Muscle of leg (tissue), 11 donors: Measurements from ENCODE around the gene WWP2. TPM values are rescaled to one million over a fixed set of nuclear protein-coding genes. Genes with fewer than 3 reads are reported as not detected.

Source experiments
- DNase-seq: peaks from one replicate; pipeline ENCODE4 v3.0.0; 2013
- H3K27ac ChIP-seq: one replicate; pipeline ENCODE4 v1.5.1; 2013; ENCODE audit warnings: mild to moderate bottlenecking, low read length, control low read depth
- H3K27me3 ChIP-seq: one replicate; pipeline ENCODE4 v1.6.1; 2013; ENCODE audit warnings: low read length; ENCODE audit not compliant: control insufficient read depth, insufficient read depth
- H3K36me3 ChIP-seq: one replicate; pipeline ENCODE4 v1.6.1; 2013; ENCODE audit warnings: low read length; ENCODE audit not compliant: control insufficient read depth, insufficient read depth
- H3K4me1 ChIP-seq: one replicate; pipeline ENCODE4 v1.6.1; 2013; ENCODE audit warnings: low read length; ENCODE audit not compliant: control insufficient read depth, insufficient read depth
- H3K4me3 ChIP-seq: one replicate; pipeline ENCODE4 v1.5.1; 2013; ENCODE audit warnings: low read length, control low read depth
- H3K9me3 ChIP-seq: replicated peaks from 2 replicates; pipeline ENCODE4 v1.6.1; 2013; ENCODE audit warnings: low read depth, low read length; ENCODE audit not compliant: control insufficient read depth
- WGBS: methylation state at CpG from one replicate; pipeline ENCODE4 v1.1.5; 2013; ENCODE audit warnings: missing lambda C conversion rate; ENCODE audit not compliant: insufficient coverage; 5-methylcytosine and 5-hydroxymethylcytosine counted together
- polyA plus RNA-seq, 8 donors: library from polyadenylated mRNA; unstranded; fragments of 120-200 nt; gene quantifications; one replicate each; pipeline versions ENCODE4 v1.2.1 to v1.2.3, GENCODE V29; 2013; ENCODE audit warnings: inconsistent platforms in 1 of 8, low replicate concordance in 1 of 8; ENCODE audit not compliant: insufficient read length in 8 of 8, insufficient read depth in 1 of 8
- total RNA-seq: library from RNA; stranded (reverse); fragments of 120-200 nt; gene quantifications from one replicate; pipeline ENCODE4 v1.2.4, GENCODE V29; 2013

WWP2 gene
- total and polyA plus RNA-seq, 9 donors = 14.3 to 19.7 (median 16.9) TPM

DNA sequence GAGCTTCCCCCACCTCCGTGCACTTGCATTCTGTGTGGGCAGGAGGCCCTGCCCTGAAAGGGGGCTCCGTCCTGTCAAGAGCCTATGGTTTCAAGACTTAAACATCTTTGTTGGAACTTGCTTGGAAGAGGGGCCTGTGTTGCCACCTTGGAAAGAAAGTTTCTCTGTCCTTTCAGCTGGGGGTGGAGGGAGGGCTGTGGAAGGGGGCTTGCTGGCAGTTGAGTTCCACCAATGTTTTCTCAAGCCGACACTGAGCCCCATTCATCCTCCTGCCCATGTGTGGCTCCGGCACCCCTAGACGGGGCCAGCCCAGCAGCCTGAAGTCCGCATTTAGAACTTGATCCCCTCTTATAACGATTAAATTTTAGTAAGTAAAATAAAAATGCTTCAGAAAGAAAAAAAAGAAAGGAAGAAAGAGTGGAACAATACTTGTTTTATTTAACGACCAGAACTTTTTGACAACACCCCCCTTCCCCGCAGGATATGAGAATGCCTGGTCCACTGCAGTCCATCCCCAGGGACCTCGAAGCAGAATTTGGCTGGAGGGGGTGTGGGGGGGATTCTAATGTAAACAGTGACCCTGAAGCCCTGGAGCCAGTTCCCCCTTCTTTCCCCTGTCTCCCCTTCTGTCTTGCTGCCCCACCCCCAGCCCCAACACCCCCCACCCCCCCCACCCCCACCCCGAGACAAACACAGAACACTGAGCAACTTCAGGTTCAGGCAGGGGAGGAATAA lies 162.1 kb downstream of the WWP2 start:
- WGBS = 45% methylated on average over 2 of the region's 11 CpGs
- no peaks in the 10 kb centered on the region for H3K9me3 ChIP-seq
- H3K4me1 ChIP-seq = peaks cover 35% of the 10 kb centered on the region
- peaks cover 2% of the 10 kb centered on the region for H3K36me3 ChIP-seq
- H3K4me3 ChIP-seq = no peak overlapping the region
- peak overlapping the region; percentile 87 for H3K27ac ChIP-seq
- no peak for DNase-seq
- no peaks in the 10 kb centered on the region for H3K27me3 ChIP-seq

DNA sequence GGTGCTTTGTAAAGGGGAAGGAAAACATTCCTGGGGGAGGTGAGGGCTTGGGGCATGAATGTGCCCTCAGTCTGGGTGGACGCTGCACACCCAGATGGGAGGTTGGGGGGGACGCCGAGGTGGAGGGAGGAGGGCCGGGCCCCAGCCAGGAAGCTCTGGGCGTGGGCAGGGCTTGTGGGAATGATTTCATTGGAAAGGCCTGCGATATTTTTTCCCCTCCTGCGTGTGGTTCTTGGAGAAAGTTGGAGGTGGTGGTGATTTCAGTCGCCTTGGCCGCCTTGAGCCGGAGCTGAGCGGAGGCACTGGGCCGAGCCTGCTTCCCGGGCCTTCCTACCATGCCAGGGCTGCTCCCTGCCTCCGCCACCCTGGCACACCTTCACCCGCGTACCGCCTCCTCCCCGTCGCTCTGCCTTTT lies 162.7 kb downstream of the WWP2 start:
- H3K27me3 ChIP-seq = no peaks in the 10 kb centered on the region
- peaks cover 35% of the 10 kb centered on the region for H3K4me1 ChIP-seq
- H3K36me3 ChIP-seq = peaks cover 3% of the 10 kb centered on the region
- peak; percentile 89 for DNase-seq
- peak overlapping the region; percentile 4 for H3K4me3 ChIP-seq
- H3K9me3 ChIP-seq = no peaks in the 10 kb centered on the region
- H3K27ac ChIP-seq = peak overlapping the region; percentile 87
- WGBS = 58% methylated on average over 11 of the region's 19 CpGs

GRCh38 chr16:69925311-69925710 lies 163.2 kb downstream of the WWP2 start:
- Histone ChIP-seq H3K4me1 (peaks cover 35% of the 10 kb centered on the region), H3K27ac (peak overlapping the region; percentile 87), H3K4me3 (no peak overlapping the region)

GRCh38 chr16:69926241-69926640 lies 164.1 kb downstream of the WWP2 start:
- Histone ChIP-seq H3K27me3 (no peaks in the 10 kb centered on the region), H3K4me3 (no peak overlapping the region), H3K36me3 (peaks cover 9% of the 10 kb centered on the region), H3K9me3 (no peaks in the 10 kb centered on the region), H3K27ac (no peak overlapping the region), H3K4me1 (peaks cover 35% of the 10 kb centered on the region)
- DNase-seq = no peak
- WGBS = 90% methylated on average over 8 of the region's 8 CpGs

More at GRCh38 chr16:69925311-69925710, 163.2 kb downstream of the WWP2 start:
- H3K9me3 ChIP-seq = no peaks in the 10 kb centered on the region
- no peaks in the 10 kb centered on the region for H3K27me3 ChIP-seq
- no peak for DNase-seq
- WGBS = 29% methylated on average over 4 of the region's 8 CpGs
- H3K36me3 ChIP-seq = peaks cover 3% of the 10 kb centered on the region

GRCh38 chr16:69927056-69927757 lies 165.1 kb downstream of the WWP2 start:
- H3K9me3 ChIP-seq = no peaks in the 10 kb centered on the region
- no peak overlapping the region for H3K4me3 ChIP-seq
- WGBS = 28% methylated on average over 14 of the region's 17 CpGs
- H3K27ac ChIP-seq = peak overlapping the region; percentile 67
- no peaks in the 10 kb centered on the region for H3K27me3 ChIP-seq
- H3K36me3 ChIP-seq = peaks cover 18% of the 10 kb centered on the region
- DNase-seq = peak; percentile 86
- H3K4me1 ChIP-seq = peaks cover 33% of the 10 kb centered on the region

DNA sequence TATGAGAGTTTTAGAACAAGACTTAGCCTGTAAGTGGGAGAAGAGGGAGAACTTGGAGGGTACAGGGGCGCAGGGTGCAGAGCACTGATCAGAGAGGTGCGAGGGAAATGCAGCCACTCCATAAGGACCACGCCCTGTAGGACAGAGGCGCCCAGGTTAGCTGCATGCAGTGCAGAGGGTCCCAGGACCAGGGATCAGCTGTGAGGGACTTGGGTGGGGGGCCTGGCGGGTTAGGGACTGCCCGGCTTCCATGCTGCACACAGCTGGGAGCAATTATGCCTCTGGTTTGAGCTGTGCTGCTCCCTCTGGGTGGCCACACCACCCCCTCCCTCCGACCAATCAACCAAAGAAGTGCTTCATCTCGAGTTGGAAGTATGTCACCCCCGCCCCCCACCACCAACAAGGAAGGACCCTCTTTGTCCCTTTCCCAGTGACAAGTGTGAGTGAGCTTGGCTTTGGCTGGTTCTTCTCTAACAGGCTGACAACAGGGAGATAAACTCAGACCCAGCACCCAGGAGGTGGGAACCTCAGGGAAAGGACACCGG lies 166.8 kb downstream of the WWP2 start:
- 93% methylated on average over 7 of the region's 10 CpGs for WGBS
- Histone ChIP-seq H3K4me1 (peaks cover 28% of the 10 kb centered on the region), H3K4me3 (no peak overlapping the region), H3K27ac (no peak overlapping the region), H3K27me3 (no peaks in the 10 kb centered on the region), H3K9me3 (no peaks in the 10 kb centered on the region), H3K36me3 (peaks cover 33% of the 10 kb centered on the region)
- DNase-seq = no peak

- Histone ChIP-seq H3K4me3 (no peak overlapping the region), H3K27me3 (no peaks in the 10 kb centered on the region), H3K9me3 (no peaks in the 10 kb centered on the region), H3K27ac (no peak overlapping the region), H3K4me1 (peaks cover 23% of the 10 kb centered on the region), H3K36me3 (peaks cover 39% of the 10 kb centered on the region)
- no peak for DNase-seq
- 92% methylated on average over 9 of the region's 9 CpGs for WGBS
Observed at GRCh38 chr16:69929480-69929879, 167.3 kb downstream of the WWP2 start.

GRCh38 chr16:69930117-69930776 lies 168.1 kb downstream of the WWP2 start:
- peaks cover 23% of the 10 kb centered on the region for H3K4me1 ChIP-seq
- WGBS = 29% methylated on average over 1 of the region's 12 CpGs

DNA sequence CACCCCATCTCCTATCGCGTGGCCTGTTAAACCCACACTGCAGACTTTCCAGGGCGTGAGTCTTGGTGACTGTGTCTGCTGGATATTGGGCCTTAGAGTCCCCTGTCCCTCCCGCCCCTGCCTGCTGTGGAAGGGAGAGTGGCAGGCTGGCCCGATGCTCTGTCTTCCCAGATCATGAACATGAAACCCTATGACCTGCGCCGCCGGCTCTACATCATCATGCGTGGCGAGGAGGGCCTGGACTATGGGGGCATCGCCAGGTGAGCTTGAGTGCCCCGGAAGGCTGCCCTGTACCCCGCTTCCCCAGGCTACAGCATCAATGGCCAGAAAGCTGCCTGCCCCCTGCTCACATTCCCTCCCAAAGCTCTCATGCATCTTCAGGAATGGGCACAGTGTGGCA lies 169.5 kb downstream of the WWP2 start:
- H3K27ac ChIP-seq = no peak overlapping the region
- no peak overlapping the region for H3K4me3 ChIP-seq
- WGBS = 97% methylated on average over 10 of the region's 13 CpGs
- DNase-seq = no peak
- no peaks in the 10 kb centered on the region for H3K27me3 ChIP-seq
- H3K4me1 ChIP-seq = peaks cover 28% of the 10 kb centered on the region
- H3K36me3 ChIP-seq = peaks cover 60% of the 10 kb centered on the region
- no peaks in the 10 kb centered on the region for H3K9me3 ChIP-seq

More at GRCh38 chr16:69930117-69930776, 168.1 kb downstream of the WWP2 start:
- Histone ChIP-seq H3K27ac (no peak overlapping the region), H3K4me3 (no peak overlapping the region), H3K36me3 (peaks cover 46% of the 10 kb centered on the region), H3K9me3 (no peaks in the 10 kb centered on the region), H3K27me3 (no peaks in the 10 kb centered on the region)
- DNase-seq = peak; percentile 73

DNA sequence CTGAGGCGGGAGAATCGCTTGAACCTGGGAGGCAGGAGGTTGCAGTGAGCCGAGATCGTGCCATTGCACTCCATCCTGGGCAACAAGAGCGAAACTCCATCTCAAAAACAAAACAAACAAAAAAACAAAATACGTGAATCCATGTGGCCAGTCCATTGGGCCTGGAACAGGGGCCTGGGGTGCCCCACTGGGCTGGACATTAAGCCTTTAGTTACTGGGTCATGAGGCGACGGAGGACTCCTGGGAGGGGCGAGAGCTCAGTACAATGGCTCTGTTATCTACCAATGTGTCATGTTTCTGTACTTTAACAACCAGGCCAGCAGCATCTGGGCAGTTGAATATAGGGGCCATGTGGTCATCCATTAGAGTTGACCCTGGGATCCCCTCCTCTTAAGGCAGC lies 170.1 kb downstream of the WWP2 start:
- 100% methylated on average over 2 of the region's 9 CpGs for WGBS

More for the DNA sequence above, 170.1 kb downstream of the WWP2 start:
- Histone ChIP-seq H3K36me3 (peaks cover 66% of the 10 kb centered on the region), H3K27me3 (no peaks in the 10 kb centered on the region), H3K9me3 (no peaks in the 10 kb centered on the region), H3K27ac (no peak overlapping the region), H3K4me1 (peaks cover 22% of the 10 kb centered on the region), H3K4me3 (no peak overlapping the region)
- DNase-seq = no peak
